Non-pigmented ciliary epithelial cell (primary cell): ENCODE measurements around the gene MIA.
A peak's percentile ranks its signal among the peaks of the same experiment; 100 is the strongest.
"Not testable (repeated sequence)": the region's sequence is repeated elsewhere in the genome, so short reads cannot be mapped to it uniquely, and the experiment has no call there.

ENCODE experiments used
- DNase-seq: peaks from one replicate; pipeline ENCODE4 v3.0.0-alpha.2; 2010; ENCODE audit warnings: low read depth

The MIA gene

DNA sequence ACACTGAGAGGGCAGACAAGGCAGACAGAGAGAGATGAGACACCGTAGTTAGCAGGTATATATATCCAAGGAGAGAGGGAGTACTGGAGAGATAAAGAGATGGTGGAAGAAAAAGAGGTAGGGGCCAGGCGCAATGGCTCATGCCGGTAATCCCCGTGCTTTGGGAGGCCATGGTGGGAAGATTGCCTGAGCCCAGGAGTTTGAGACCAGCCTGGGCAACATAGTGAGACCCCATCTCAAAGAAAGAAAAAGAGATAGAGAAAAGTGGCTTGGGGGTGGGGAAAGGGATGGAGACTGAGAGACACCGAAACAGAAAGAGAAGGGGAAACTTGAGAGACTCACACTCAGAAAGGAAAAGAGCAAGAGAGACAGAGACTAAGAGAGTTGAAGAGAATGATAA, 5.3 kb downstream of the MIA start:
- DNase-seq = no peak

DNA sequence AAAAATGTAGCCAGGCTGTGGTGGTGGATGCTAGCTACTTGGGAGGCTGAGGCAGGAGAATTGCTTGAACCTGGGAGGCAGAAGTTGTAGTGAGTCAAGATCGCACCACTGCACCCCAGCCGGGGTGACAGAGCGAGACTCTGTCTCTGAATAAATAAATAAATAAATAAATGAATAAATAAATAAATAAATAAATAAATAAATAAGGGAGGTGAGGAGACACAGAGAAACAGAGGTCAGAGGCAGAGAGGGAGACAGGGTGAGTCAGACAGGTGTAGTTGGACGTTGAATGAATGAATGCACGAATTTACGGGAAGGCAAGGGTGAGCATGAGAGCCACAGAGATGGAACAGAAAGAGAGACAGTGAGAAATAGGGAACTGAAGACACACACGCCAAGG, 5.8 kb downstream of the MIA start:
- no peak for DNase-seq

DNA sequence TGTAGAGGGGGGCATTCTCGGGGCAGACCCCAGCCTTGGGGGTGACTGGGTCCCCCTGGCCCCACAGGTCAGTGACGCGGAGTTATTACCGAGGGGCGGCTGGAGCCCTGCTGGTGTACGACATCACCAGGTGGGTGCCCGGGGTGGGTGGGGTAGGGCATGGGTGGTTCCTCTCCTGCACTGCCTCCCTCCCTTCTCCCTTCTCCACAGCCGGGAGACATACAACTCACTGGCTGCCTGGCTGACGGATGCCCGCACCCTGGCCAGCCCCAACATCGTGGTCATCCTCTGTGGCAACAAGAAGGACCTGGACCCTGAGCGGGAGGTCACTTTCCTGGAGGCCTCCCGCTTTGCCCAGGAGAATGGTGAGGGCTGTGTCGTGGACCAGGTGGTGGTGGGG, 8.4 kb downstream of the MIA start:
- DNase-seq = no peak

GRCh38 chr19:40784146-40784545, 8.8 kb downstream of the MIA start:
- DNase-seq = not testable (repeated sequence)

- DNase-seq = no peak
Measured at GRCh38 chr19:40785526-40785925, 10.2 kb downstream of the MIA start.

DNA sequence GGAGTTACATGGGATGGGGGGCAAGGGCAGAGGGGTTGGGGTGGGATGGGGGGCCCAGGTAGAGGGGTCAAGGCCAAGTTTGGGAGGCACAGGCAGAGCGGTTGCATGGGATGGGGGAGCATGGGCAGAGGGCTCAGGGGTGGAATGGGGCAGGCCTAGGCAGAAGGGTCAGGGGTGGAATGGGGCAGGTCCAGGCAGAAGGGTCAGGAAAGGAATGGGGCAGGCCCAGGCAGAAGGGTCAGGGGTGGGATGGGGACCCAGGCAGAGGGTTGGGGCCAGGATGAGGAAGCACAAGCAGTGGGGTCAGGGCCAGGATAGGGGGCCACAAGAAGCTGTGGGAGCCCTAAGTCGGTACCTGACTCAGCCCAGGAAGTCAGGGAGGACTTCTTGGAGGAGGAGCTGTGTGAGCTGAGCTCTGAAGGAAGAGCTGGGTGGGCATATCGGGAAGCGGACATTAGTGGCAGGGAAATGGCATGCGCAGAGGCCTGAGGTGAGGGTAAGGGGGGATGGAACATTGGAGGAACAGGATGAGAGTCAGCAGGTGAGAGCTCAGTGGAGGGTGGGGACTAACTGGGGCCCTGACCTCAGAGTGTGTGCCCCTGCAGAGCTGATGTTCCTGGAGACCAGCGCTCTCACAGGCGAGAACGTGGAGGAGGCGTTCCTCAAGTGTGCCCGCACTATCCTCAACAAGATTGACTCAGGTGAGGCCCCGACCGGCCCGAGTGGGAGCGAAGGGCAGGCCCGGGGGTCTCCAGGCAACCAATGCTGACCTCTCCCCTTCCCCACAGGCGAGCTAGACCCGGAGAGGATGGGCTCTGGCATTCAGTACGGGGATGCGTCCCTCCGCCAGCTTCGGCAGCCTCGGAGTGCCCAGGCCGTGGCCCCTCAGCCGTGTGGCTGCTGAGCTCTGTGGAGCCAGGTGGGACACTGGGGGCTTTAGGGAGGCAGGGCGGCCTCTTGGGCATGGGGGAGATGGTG, 11.0 kb downstream of the MIA start:
- no peak for DNase-seq

- no peak for DNase-seq
Measured at GRCh38 chr19:40791349-40791748, 16.0 kb downstream of the MIA start.

GRCh38 chr19:40791996-40792395, 16.7 kb downstream of the MIA start:
- DNase-seq = no peak

DNA sequence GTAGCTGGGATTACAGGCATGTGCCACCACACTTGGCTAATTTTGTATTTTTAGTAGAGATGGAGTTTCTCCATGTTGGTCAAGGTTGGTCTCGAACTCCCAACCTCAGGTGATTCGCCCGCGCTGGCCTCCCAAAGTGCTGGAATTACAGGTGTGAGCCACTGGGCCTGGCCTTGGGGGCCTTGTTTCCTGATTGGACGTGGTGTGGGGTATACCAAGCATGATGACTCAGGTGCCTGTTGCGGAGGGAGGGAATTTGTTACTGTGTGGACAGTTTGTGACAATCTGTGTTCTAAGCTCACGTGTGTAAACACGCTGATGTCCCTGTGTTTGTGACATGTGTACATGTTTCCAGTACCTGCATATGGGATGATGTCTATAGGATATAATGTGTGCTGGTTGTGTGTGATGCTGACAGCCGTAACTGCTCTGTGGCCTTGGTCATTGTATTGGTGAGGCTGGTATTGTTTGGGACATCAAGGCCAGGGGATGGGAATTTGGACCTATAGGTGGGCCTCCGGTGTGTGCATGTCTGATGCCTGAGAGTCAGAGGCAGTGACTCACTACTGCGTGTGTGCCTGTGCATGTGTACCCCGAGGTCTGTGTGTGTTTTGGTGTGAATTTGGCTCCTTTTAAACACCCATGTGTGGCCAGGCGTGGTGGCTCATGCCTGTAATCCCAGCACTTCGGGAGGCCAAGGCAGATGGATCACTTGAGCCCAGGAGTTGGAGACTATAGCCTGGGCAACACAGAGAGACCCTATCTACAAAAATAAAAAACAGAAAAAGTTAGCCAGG, 22.0 kb downstream of the MIA start:
- DNase-seq = no peak

GRCh38 chr19:40797963-40798682, 22.8 kb downstream of the MIA start:
- no peak for DNase-seq

GRCh38 chr19:40798683-40799557, 23.6 kb downstream of the MIA start, which contains the start of gene EGLN2:
TSS of gene EGLN2 (plus strand) at chr19:40799191. CDS start at chr19:40800573, 1,382 bp downstream.
- DNase-seq = peak; percentile 98

DNA sequence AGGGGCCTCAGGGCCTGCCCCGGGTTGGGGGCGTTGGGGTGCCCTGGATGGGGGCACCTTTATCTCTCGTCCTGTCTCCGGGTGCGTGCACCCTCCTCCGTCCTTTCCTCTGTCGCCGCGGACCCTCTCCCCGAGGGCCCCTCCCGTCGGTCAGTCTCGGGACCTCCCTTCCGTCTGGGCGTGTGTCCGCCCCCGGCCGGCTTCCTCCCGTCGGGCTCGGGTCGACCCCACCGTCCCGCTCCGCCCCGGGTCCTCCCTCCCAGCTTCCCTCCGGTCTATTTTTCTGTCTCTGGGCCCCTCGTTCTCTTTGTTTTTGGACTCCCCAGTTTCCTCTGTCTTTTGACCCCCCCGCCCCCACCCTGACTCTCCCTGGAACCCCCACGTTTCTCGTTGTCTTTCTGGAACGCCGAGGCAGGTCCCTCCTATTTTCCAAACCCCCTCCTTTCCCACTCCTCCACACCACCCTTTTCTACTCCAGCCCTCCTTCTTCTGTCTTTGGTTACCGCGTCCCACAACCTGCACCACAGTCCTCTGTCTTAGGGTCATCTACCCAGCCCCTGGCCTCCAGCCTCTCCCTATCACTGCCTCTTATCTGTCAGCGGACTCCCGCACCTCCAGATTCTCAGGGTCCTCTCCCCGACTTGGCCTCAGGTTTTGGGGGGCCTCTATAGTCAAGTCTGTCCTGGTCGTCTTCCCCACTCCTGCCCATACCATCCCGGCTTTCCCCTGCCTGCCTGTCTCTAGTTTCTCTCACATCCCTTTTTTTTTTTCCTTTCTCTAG, 24.4 kb downstream of the MIA start:
- DNase-seq = no peak

- no peak for DNase-seq
Measured at GRCh38 chr19:40800339-40800996, 25.1 kb downstream of the MIA start.

DNA sequence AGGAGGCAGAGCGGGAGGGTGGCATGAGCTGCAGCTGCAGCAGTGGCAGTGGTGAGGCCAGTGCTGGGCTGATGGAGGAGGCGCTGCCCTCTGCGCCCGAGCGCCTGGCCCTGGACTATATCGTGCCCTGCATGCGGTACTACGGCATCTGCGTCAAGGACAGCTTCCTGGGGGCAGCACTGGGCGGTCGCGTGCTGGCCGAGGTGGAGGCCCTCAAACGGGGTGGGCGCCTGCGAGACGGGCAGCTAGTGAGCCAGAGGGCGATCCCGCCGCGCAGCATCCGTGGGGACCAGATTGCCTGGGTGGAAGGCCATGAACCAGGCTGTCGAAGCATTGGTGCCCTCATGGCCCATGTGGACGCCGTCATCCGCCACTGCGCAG, 25.7 kb downstream of the MIA start:
- DNase-seq = no peak

GRCh38 chr19:40801426-40802299, 26.3 kb downstream of the MIA start:
- DNase-seq = no peak

DNA sequence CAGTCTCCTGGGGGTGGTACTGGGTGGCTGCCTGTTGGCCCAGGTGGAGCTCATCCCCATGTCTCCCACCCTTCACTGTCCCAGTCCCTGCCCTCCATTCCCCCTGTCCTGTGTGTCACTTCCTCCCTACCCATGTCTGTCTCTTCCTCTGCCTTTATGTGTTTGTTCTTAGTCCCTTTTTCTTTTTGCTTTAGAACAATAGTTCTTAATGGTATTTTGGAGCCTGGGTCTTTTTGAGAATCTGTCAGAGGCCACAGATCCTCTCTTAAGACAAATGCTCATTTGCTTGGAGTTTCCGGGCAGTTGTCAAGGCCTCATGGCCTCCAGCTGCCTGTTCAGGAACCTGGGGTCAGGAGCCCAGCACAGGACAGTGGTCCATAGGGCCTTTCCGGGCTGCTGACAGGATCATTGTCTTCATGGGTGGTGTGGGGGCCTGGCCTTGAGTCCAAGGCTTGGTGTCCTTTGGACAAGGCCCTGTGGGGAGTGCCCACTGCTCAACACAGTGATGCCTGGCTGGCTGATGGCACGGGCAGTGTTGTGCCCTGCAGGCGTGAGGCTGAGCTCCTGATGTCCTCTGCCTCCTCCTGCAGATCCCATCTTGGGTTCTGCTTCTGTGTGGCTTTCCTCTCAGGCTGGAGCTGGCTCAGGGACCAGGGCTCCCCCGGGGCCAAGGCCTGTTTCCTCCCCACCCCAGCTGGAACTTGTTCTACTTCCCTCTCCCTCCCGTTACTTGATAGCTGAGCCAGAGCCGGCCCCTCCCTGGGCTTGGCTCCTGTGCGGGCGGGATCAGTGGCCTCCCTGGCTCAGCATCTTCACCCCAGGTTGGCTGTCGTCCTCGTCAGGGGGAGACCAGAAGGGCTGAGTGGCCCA, 27.2 kb downstream of the MIA start:
- no peak for DNase-seq

DNA sequence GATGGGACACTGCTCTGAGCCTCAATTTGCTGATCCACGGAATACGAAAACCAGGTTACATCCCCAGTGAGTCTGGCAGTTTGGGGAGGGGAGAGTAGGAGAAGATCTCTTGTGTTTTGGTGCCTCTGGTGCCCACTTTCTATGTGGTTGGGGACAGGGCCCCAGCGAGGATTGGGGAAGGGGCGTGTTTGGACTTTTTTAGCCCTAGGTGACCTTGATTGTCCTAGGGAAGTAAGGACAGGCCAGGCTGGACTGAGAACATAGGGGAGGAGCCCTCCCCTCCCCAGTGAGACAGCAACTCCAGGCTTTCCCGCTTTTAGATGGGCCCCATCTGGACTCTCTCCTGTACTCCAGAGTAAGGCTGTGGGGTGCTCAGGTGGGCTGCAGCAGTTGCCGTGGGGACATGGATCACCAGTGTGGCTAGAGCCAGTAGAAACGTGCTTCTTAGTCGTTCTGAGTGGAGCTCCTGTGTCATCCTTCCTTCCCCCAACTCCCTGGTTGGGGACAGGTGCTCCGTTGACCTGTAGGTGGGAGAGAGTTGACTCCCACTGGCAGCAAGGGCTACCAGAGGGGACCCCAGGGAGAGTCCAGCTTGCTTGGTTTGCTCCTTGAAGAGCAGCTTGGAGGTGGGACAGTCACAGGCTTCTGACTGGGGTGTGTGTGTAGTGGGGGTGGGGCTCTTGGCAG, 28.0 kb downstream of the MIA start:
- no peak for DNase-seq
